Activated naive CD4-positive, alpha-beta T cell treated with anti-CD3 and anti-CD28 coated beads, Interleukin-2, amount 50 U/mL, for 24 hours (primary cell): Measurements from ENCODE around the gene NSD2.

ENCODE experiments used
- H3K27ac Mint-ChIP-seq: one replicate; pipeline ENCODE4 v1.8.0; 2021; ENCODE audit warnings: mild to moderate bottlenecking, mixed read lengths
- H3K27me3 Mint-ChIP-seq: one replicate; pipeline ENCODE4 v1.8.0; 2021; ENCODE audit warnings: mixed read lengths
- H3K36me3 Mint-ChIP-seq: one replicate; pipeline ENCODE4 v1.8.0; 2021; ENCODE audit warnings: mixed read lengths
- H3K4me1 Mint-ChIP-seq: one replicate; pipeline ENCODE4 v1.8.0; 2021; ENCODE audit warnings: mixed read lengths
- H3K4me3 Mint-ChIP-seq: one replicate; pipeline ENCODE4 v1.8.0; 2021; ENCODE audit warnings: mild to moderate bottlenecking, mixed read lengths
- H3K9me3 Mint-ChIP-seq: one replicate; pipeline ENCODE4 v1.8.0; 2021; ENCODE audit warnings: mixed read lengths

Gene NSD2

GRCh38 chr4:1958276-1959103 lies 87.3 kb downstream of the NSD2 start:
- Mint-ChIP-seq H3K9me3 (no peaks in the 10 kb centered on the region), H3K27ac (no peak overlapping the region), H3K27me3 (no peaks in the 10 kb centered on the region), H3K36me3 (peaks cover 22% of the 10 kb centered on the region), H3K4me3 (no peak overlapping the region), H3K4me1 (no peaks in the 10 kb centered on the region)

DNA sequence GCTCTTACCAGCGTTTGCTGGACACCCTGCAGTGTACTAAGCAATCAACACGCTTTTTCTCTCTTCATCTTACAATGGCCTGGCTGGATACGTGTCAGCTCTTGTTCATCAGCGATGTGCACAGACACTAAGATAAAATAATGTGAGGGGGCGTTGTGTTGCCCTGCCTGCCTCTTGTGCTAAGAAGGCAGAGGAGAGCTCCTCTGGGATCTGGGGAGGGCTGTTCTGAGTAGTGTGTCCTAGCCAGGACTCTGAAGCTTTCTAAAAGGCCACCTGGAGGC lies 87.9 kb downstream of the NSD2 start:
- H3K36me3 Mint-ChIP-seq, result peaks cover 22% of the 10 kb centered on the region
- H3K4me3 Mint-ChIP-seq, result no peak overlapping the region
- no peaks in the 10 kb centered on the region for H3K27me3 Mint-ChIP-seq
- no peaks in the 10 kb centered on the region for H3K9me3 Mint-ChIP-seq
- H3K27ac Mint-ChIP-seq, result no peak overlapping the region
- H3K4me1 Mint-ChIP-seq, result no peaks in the 10 kb centered on the region

- Mint-ChIP-seq H3K36me3 (peaks cover 25% of the 10 kb centered on the region), H3K27ac (no peak overlapping the region), H3K4me3 (no peak overlapping the region), H3K27me3 (no peaks in the 10 kb centered on the region), H3K4me1 (no peaks in the 10 kb centered on the region), H3K9me3 (no peaks in the 10 kb centered on the region)
Measured at GRCh38 chr4:1960170-1960825, 89.1 kb downstream of the NSD2 start.

DNA sequence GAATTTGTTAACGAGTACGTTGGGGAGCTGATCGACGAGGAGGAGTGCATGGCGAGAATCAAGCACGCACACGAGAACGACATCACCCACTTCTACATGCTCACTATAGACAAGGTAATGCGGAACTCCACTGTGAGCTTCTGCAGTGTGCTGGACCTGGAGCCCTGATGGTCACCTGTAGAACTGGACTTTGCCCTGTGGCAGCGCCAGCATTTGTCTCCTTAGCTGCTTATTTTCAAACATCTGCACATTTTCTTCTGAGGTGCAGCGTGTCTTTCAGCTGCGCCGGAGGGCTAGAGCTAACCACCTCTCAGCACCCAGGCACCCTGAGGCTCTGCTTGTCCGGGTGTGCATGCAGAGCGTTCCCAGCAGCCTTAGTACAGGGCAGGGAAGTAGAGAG lies 89.8 kb downstream of the NSD2 start:
- Mint-ChIP-seq H3K36me3 (peaks cover 26% of the 10 kb centered on the region), H3K4me1 (no peaks in the 10 kb centered on the region), H3K4me3 (no peak overlapping the region), H3K27ac (no peak overlapping the region), H3K27me3 (no peaks in the 10 kb centered on the region), H3K9me3 (no peaks in the 10 kb centered on the region)

DNA sequence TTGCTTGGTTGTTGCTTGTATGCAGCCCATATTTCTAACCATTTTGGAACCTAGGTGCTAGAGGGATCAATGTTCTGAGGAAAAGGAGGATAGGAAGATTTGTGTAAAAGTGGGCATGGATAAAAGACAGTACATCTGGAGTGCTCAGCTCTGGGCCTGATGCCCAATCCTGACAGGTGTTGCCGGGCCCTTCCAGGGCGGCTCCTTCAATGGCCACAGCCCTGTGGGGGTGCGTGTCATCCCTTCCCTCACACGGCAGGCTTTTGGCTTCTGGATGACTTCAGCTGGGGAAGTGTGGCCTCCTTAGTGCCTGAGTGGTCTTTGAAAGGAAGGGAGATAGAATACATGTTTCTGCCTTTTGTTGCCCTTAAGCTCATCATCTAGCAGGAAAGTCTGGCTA lies 90.4 kb downstream of the NSD2 start:
- Mint-ChIP-seq H3K4me3 (no peak overlapping the region), H3K9me3 (no peaks in the 10 kb centered on the region), H3K27me3 (no peaks in the 10 kb centered on the region), H3K27ac (no peak overlapping the region), H3K4me1 (no peaks in the 10 kb centered on the region), H3K36me3 (peaks cover 26% of the 10 kb centered on the region)

GRCh38 chr4:1962980-1963379 lies 91.8 kb downstream of the NSD2 start:
- peaks cover 22% of the 10 kb centered on the region for H3K36me3 Mint-ChIP-seq
- no peak overlapping the region for H3K4me3 Mint-ChIP-seq
- no peaks in the 10 kb centered on the region for H3K9me3 Mint-ChIP-seq
- no peaks in the 10 kb centered on the region for H3K4me1 Mint-ChIP-seq
- H3K27ac Mint-ChIP-seq, result no peak overlapping the region
- no peaks in the 10 kb centered on the region for H3K27me3 Mint-ChIP-seq

GRCh38 chr4:1964443-1964842 lies 93.2 kb downstream of the NSD2 start:
- Mint-ChIP-seq H3K4me1 (no peaks in the 10 kb centered on the region), H3K9me3 (no peaks in the 10 kb centered on the region), H3K27ac (no peak overlapping the region), H3K36me3 (peaks cover 21% of the 10 kb centered on the region), H3K27me3 (no peaks in the 10 kb centered on the region), H3K4me3 (no peak overlapping the region)

- no peak overlapping the region for H3K27ac Mint-ChIP-seq
- no peaks in the 10 kb centered on the region for H3K4me1 Mint-ChIP-seq
- H3K9me3 Mint-ChIP-seq, result no peaks in the 10 kb centered on the region
- peaks cover 19% of the 10 kb centered on the region for H3K36me3 Mint-ChIP-seq
- no peaks in the 10 kb centered on the region for H3K27me3 Mint-ChIP-seq
- H3K4me3 Mint-ChIP-seq, result no peak overlapping the region
Measured at GRCh38 chr4:1964971-1965370, 93.8 kb downstream of the NSD2 start.

- Mint-ChIP-seq H3K27me3 (no peaks in the 10 kb centered on the region), H3K4me3 (no peak overlapping the region), H3K36me3 (peaks cover 8% of the 10 kb centered on the region), H3K4me1 (no peaks in the 10 kb centered on the region), H3K27ac (no peak overlapping the region), H3K9me3 (no peaks in the 10 kb centered on the region)
Measured at GRCh38 chr4:1967512-1968149, 96.4 kb downstream of the NSD2 start.

- H3K9me3 Mint-ChIP-seq, result no peaks in the 10 kb centered on the region
- H3K27me3 Mint-ChIP-seq, result no peaks in the 10 kb centered on the region
- H3K27ac Mint-ChIP-seq, result peak overlapping the region; percentile 59
- peaks cover 5% of the 10 kb centered on the region for H3K36me3 Mint-ChIP-seq
- H3K4me3 Mint-ChIP-seq, result no peak overlapping the region
- no peaks in the 10 kb centered on the region for H3K4me1 Mint-ChIP-seq
Measured at GRCh38 chr4:1968686-1969295, 97.6 kb downstream of the NSD2 start.

- peaks cover 4% of the 10 kb centered on the region for H3K36me3 Mint-ChIP-seq
- H3K9me3 Mint-ChIP-seq, result no peaks in the 10 kb centered on the region
- no peak overlapping the region for H3K27ac Mint-ChIP-seq
- no peak overlapping the region for H3K4me3 Mint-ChIP-seq
- no peaks in the 10 kb centered on the region for H3K4me1 Mint-ChIP-seq
- no peaks in the 10 kb centered on the region for H3K27me3 Mint-ChIP-seq
Measured at GRCh38 chr4:1969928-1970723, 98.9 kb downstream of the NSD2 start.

GRCh38 chr4:1970926-1971325 lies 99.7 kb downstream of the NSD2 start:
- Mint-ChIP-seq H3K27me3 (no peaks in the 10 kb centered on the region), H3K36me3 (peaks cover 1% of the 10 kb centered on the region), H3K4me3 (no peak overlapping the region), H3K9me3 (no peaks in the 10 kb centered on the region), H3K4me1 (no peaks in the 10 kb centered on the region), H3K27ac (no peak overlapping the region)

GRCh38 chr4:1971456-1972200 lies 100.4 kb downstream of the NSD2 start:
- no peaks in the 10 kb centered on the region for H3K27me3 Mint-ChIP-seq
- no peak overlapping the region for H3K4me3 Mint-ChIP-seq
- H3K9me3 Mint-ChIP-seq, result no peaks in the 10 kb centered on the region
- H3K36me3 Mint-ChIP-seq, result peaks cover 3% of the 10 kb centered on the region
- H3K27ac Mint-ChIP-seq, result no peak overlapping the region
- H3K4me1 Mint-ChIP-seq, result no peaks in the 10 kb centered on the region

GRCh38 chr4:1972414-1972813 lies 101.2 kb downstream of the NSD2 start:
- H3K9me3 Mint-ChIP-seq, result no peaks in the 10 kb centered on the region
- H3K4me1 Mint-ChIP-seq, result no peaks in the 10 kb centered on the region

DNA sequence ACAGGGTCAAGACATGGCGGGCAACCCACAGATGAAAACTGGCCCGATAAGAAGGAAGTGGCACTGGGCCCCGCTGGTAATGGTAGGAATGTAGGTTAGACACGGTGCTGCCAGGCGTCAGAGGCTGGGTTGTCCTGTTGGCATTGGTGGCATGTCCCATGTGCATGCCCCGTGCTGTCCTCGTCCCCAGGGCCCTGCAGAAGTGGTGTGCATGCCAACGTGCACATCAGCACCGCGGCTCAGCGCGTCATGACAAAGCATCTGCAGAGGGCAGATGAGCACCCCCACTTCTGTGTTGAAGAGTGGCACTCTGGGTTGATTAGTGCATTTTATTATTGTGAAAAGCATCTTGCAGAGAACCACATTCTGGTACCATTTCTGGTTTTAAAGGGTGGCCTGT lies 102.0 kb downstream of the NSD2 start:
- peaks cover 3% of the 10 kb centered on the region for H3K36me3 Mint-ChIP-seq
- H3K9me3 Mint-ChIP-seq, result no peaks in the 10 kb centered on the region
- no peaks in the 10 kb centered on the region for H3K4me1 Mint-ChIP-seq
- H3K27me3 Mint-ChIP-seq, result no peaks in the 10 kb centered on the region
- no peak overlapping the region for H3K27ac Mint-ChIP-seq
- H3K4me3 Mint-ChIP-seq, result no peak overlapping the region

More at GRCh38 chr4:1972414-1972813, 101.2 kb downstream of the NSD2 start:
- no peak overlapping the region for H3K4me3 Mint-ChIP-seq
- no peak overlapping the region for H3K27ac Mint-ChIP-seq
- no peaks in the 10 kb centered on the region for H3K27me3 Mint-ChIP-seq
- H3K36me3 Mint-ChIP-seq, result peaks cover 3% of the 10 kb centered on the region
